GM19351 (cell line): ENCODE results near the gene ZNF341.
"Not testable (repeated sequence)": the region's sequence is repeated elsewhere in the genome, so short reads cannot be mapped to it uniquely, and the experiment has no call there.

Experiments used
- ATAC-seq: cut with Tn5 transposase; IDR thresholded peaks from one replicate; pipeline ENCODE4 v1.9.1; 2021; ENCODE audit warnings: mild to moderate bottlenecking, moderate library complexity; ENCODE audit not compliant: unreplicated experiment

Gene ZNF341

DNA sequence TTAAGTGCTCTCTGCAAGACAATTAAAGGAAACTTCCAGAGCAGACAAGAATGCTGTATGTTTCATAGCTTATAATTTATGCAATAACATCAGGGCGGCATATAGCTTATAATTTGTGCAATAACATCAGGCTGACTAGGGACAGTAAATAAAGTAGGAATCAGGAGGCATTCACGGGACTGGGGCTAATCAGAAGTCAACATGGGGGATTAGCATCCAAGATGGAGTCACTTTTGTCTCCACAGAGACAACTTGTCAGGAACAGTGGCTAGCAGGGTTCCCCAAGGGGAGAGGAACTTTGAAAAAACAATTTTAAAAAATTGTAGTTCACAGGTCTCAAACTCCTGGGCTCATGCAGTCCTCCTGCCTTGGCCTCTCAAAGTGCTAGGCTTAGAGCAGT, 3.3 kb upstream of the ZNF341 start:
- ATAC-seq: no peak

DNA sequence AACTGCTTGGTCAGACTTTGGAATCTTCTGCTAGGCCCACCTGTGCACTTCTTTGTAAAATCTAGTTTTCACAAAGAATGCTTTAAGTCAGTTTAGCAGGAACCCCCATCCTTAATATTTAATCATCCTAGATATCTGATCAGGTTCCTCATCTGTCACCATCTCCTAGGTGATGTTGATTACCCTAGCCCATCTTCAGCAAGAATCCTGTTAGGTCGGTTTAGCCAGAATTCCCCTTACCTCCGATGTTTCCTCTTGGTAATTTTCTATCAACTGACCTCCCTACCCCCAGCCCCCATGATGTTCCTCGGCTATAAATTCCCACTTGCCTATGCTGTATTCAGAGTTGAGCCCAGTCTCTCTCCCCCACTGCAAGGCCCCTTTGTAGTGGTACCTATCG, 2.7 kb upstream of the ZNF341 start:
- ATAC-seq: no peak

DNA sequence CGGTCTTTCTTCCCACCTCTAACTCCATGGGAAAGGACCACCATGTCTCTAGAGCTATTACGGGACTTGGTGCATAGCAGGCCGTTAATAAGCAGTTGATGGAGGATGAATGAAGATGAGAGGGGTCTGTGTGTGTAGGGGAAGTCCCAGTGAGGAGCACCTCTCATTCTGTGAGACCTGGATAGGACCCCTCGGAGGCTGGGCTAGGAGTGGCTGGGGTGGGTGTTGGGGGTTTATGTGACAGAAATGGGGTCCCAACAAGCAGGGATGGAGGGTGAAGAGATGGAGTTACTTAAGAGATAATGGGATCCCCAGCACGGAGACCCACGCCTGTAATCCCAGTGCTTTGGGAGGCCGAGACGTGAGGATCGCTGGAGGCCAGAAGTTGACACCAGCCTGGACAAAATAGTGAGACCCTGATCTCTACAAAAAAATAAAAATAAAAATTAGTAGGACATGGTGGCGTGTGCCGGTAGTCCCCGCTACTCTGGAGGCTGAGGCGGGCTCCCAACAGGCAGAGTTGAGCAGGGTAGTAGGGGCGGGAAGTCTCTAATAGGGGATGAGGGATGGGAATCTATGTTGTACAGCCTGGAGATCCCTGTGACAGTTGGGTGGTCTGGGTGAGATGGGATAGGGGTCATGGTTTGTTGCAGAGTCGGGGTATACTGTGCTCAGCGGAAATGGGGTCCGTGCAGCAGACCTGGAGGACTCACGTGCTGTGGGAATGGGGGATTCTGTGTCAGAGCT, 677 bp upstream of the ZNF341 start:
- no peak for ATAC-seq

DNA sequence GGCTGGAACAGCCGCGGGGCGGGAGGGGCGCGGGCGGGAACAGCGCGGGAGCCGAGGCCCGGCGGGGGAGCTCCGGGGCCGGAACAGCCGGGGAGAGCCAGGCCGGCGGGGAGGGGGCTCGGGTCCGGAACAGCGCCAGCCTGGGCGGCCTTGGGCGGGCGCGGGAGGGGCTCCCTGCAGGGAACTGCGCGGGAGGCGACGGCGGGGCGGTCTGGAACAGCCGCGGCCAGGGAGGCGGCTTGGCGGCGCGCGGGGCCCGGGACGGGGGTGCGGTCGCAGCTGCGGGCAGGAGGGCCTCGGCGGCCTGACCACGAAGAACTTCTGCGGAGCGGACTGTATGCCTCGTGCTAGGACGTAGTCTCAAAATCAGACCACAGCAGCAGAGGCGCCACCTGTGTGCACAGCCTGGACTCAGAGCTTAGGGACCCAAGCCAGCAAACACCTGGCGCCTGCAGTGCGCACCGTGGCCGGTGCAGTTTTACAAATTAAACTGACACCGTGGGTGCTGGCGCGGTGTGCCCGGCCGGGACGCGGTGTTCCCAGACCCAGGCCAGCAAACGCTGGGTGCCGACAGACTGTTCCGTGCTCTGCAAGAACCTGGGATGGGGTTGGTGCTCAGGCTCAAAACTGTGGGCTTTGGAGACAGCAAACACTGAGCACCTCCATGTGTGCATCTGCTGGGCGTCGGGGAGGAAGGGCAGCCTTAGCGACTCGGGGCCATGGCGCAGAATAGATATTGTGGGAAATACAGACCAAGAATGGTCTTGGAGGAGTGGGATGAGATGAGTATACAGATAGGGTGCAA, 572 bp downstream of the ZNF341 start:
- ATAC-seq: peak; percentile 64

DNA sequence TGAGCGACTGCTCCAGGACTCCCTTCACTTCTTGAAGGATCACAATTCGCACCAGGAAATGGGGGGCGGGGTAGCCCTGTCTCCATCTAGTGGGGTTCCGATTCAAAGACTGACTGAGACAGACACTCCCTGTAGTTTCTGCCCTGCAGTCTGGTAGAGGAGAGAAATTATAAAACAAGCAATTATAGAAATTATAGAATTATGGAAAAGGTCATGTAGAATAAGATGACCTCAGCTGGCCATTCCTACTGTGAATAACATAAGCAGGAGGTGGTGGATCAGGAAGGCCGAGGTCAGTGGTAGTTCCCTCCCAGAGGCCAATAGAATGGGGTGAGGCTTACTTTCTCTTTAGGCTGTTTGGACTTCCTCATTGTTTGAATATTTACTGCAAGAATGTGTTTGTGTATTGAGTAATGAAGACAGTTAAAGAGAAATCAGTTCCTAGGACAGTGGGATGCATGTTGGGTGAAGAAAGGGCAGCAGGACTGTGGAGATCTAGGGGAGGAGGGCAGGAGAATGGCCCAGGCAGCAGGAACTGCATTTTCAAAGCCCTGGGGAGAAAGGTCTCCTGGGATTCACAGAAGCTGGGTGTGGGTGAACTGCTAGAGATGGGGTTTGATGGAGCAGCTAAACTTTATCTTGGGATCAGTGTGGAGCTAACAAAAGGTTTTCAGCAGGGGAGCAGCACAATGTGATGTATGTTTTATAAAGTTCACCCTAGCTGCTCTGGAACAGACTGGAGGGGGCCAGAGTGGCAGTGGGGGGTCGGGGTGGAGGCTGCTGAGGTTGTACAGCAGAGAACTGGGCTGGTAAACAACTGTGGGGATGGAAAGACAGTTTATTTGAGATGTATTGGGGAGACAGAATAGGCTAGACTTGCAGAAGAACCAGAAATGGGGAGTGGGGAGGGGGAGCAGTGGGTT, 2.1 kb downstream of the ZNF341 start:
- ATAC-seq: no peak

DNA sequence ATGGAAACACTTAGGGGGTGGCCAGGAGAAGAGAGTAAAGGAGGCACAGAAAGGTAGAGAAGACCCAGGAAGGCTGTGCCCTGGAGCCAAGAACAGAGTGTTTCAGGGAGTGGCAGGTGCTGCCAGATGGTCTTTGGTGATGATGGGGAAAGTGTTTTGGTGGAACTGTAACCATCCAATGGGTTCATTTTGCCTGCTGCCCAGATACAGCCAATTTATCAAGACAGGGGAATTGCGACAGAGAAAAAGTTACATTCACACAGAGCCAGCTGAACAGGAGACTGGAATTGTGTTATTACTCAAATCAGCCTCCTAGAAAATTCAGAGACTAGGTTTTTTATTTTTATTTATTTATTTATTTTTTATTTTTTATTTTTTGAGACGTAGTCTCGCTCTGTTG, 5.2 kb downstream of the ZNF341 start:
- ATAC-seq: no peak

DNA sequence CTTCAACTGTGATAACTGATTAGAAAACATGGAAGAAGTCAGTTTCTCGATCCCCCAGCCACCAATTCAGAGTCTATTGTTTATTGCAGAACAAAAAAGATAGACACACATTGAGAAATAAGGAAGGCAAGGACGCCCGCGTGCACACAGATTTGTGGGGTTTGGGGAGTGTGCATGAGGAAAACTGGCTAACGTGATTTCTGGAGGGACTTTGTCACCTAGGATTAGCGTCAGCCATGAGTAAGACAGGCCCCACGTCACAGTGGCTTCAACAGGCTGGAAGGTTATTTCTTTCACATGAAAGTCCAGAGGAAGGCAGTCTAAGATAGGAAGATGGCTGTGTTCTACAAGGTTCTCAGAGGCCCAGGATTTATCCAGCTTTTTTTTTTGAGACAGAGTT, 7.7 kb downstream of the ZNF341 start:
- ATAC-seq: no peak

DNA sequence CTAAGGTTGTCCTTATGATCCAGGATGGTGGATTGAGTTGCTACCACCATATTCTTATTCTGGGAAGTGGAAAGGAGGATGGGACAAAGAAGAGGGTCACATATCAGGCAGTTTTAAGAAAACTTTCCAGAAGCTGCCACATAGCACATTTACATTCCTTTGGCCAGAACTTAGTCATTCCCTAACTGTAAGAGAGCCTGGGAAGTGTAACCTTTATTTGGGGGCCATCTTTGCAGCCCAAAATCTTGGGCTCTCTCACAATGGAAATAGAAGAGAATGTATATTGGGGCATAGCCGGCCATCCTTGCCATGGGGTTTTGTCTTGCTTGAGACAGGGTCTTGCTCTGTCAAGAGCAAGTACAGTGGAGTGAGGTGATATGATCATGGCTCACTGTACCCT, 8.4 kb downstream of the ZNF341 start:
- ATAC-seq: no peak

DNA sequence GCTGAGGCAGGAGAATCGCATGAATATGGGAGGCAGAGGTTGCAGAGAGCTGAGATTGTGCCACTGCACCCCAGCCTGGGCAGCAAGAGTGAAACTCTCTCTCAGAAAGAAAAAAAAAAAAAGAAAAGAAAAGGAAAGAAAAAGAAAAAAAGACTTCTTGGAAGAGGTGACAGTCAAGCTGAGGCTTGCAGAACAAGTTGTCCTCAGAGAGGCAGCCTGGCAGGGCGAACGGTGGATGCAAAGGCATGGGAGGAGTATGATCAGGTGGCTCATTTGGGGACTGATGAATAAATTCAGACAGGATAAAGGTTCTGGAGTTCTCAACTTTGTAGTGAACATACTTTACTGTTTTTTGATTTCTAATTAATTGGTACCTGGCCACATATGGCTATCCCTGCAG, 12.4 kb downstream of the ZNF341 start:
- ATAC-seq: no peak

DNA sequence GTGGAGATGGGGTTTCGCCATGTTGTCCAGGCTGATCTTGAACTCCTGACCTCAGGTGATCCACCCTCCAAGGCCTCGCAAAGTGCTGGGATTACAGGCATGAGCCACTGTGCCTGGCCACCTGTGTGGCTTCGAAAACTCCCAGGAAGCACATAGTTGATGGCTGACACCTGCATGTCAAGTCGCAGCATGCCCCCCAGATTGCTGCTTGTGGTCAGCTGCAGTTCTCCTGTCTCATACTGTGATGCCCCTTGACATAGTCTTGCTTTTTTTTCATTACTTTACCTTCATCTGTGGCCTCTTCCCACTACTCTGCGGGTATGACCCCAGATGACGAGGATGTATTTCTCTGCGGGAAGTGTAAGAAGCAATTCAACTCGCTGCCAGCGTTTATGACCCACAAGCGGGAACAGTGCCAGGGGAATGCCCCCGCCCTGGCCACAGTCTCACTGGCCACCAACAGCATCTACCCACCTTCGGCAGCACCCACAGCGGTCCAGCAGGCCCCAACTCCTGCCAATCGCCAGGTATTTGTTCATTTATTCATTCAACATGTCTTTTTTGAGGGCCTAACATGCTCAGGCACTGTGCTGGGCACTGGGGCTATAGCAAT, 13.1 kb downstream of the ZNF341 start:
- ATAC-seq: no peak

DNA sequence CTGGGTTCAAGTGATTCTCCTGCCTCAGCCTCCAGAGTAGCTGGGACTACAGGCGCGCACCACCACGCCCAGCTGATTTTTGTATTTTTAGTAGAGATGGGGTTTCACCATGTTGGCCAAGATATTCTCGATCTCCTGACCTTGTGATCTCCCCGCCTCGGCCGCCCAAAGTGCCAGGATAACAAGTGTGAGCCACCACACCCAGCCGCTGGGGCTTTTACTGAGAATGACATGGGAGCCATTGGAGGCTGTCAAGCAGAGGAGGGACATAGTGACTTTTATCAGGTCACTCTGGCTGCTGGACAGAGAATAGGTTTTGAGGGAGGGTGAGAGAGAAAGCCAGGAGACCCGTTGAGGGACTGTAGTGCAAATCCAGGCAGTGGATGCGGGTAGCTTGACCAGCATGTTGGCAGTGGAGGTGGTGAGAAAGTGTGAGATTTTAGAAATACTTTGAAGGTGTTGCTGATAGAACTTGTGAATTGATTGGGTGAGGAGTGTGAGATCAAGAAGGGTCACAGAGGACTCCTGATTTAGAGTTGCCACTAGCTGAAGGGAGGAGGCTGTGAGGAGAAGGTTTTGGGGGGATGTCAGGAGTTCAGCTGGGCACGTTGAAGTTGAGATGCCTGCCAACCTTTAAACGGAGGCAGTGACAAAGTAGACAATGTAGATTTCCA, 14.7 kb downstream of the ZNF341 start:
- ATAC-seq: no peak

DNA sequence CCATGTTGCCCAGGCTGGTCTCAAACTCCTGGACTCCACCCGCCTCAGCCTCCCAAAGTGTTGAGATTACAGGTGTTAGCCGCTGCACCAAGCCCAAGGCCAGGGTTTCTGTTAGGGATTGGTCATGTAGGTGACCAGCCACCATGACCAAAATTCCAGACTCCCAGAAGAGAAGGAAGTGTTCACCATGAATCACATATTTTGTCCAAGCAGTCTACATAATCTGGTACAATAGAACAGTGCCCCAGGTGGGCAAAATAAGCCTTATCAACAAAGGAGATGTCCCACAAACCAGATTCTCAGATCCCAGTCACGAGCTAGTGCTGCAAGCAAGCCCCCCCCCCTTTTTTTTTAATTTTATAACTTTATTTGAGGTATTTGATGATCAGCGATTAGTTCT, 20.0 kb downstream of the ZNF341 start:
- ATAC-seq: no peak

DNA sequence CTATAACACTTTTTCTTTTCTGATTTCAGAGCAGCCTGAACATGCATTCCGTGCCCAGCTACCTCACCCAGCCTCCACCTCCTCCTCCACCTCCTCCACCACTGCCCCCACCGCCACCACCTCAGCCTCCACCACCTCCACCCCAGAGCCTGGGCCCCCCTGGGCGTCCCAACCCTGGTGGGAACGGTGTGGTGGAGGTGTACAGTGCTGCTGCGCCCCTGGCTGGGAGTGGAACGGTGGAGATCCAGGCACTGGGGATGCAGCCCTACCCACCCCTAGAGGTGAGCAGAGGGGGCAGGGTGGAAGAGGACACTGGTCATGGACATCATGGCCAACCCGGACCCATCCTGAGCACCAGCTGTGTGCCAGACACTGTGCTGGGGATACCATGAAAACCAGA, 21.3 kb downstream of the ZNF341 start:
- ATAC-seq: no peak

DNA sequence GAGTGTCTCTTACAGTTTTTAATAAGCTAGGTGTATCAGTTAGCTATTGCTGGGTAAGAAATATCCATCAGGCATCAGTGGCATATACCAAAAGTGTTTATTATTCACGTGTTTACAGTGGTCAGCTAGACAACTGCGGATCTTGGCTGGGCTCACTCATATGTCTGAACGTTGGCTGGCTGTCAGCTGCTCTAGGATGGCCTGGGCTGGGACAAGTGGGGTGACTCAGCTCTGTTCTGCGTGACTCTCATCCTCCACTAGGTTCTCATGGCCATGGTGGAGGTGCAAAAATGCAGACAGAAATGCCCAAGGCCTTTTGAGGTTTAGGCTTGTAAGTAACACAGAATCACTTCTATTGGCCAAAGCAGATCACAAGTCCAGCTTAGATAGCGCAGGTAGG, 22.0 kb downstream of the ZNF341 start:
- ATAC-seq: no peak

DNA sequence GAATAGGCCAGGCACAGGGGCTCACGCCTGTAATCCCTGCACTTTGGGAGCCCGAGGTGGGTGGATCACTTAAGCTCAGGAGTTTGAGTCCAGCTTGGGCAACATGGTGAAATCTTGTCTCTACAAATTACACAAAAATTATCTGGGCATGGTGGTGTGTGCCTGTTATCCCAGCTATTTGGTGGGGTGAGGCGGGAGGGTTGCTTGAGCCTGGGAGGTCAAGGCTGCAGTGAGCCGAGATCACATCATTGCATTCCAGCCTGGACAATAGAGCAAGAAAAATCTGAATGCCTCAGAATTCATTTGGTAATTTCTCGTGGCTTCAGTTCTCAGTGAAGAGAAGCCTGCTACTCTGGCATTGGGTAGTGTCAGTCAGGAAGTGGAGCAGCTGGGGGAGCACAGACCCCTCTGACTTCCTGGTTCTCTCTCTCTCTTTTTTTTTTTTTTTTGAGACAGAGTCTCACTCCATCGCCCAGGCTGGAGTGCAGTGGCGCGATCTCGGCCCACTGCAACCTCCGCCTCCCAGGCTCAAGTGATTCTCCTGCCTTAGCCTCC, 24.2 kb downstream of the ZNF341 start:
- ATAC-seq: not testable (repeated sequence)

DNA sequence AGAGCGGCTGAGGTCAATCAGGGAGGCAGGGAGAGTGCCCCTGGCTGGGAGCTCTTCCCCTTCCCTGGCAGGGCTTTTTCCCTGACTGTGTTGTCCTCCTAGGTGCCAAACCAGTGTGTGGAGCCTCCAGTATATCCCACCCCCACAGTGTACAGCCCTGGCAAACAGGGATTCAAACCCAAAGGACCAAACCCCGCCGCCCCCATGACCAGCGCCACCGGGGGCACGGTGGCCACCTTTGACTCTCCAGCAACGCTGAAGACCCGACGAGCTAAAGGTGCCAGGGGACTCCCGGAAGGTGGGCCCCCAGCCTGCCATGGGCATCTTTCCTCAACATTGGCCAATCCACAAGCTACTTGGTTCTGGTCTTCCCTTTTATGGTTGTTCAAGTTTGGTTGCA, 25.2 kb downstream of the ZNF341 start:
- ATAC-seq: no peak

DNA sequence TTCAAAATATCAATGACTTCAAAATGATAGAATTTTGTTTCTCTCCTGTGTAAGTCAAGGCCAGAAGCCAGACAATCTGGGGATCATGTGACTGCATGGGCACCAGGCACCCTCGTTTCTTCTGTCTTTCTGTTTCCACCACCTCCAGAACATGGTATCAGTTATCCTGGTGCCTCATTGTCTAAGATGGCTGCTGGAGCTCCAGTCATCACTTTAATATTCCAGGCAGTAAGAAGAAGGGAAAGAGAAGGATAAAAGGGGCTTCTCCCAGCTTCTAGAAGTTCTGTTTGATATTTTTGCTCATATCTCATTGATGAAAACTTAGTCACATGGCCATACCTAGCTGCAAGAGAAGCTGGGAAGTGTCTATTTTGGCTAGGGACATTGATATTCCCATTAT, 25.7 kb downstream of the ZNF341 start:
- ATAC-seq: no peak

DNA sequence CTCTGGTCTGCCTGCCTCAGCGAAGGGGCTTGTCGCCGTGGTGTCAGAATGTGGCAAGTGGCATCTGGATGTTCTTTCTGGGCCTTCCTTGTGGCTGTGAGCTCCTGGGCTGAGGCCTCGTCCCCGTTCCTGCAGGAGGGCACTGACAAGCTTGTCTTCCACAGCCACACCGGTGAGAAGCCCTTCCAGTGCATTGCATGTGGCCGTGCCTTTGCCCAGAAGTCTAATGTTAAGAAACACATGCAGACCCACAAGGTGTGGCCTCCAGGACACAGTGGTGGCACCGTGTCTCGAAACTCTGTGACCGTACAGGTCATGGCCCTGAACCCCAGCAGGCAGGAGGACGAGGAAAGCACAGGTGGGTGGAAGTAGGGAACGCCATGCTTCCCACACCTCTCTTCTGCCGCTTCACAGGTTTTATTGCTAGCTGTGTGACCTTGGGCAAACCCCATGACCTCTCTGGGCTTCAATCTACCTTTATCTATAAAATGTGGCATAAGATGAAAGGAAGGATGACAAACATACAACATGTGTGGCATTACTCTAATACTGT, 30.0 kb downstream of the ZNF341 start:
- ATAC-seq: no peak

DNA sequence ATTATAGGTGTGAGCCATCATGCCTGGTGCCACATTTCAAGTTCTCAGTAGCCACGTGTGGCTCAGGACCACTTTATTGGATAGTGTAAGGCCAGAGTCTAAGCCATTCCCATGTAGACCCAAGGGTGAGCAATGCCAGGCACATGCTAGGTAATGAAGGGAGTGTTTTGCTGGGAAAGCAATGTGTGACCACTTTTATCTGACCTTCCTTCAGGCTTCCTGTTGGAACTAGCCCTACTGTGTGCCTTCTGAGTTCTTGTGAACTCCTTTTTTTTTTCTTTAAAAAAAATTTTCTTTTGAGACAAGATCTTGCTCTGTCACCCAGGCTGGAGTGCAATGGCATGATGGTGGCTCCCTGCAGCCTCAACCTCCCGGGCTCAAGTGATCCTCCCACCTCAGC, 33.3 kb downstream of the ZNF341 start:
- ATAC-seq: no peak

DNA sequence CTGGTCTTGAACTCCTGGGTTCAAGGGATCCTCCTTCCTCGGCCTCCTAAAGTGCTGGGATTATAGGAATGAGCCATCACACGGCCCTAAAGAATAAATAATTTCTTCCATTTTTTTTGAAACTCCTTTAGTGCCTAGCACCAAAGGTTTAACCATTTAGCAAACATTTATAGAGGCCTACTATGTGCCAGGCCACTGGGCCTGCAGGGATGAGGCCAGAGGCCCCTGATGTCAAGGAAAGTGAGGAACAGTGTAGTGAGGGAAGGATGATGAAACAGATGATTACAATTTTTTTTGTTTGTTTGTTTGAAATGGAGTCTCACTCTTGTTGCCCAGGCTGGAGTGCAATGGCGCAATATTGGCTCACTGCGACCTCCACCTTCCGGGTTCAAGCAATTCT, 33.8 kb downstream of the ZNF341 start:
- no peak for ATAC-seq
